Thymus (tissue), 14 donors: Measurements from ENCODE around the gene PRB3. TPM values are rescaled to one million over a fixed set of nuclear protein-coding genes. Genes with fewer than 3 reads are reported as not detected.

Experiments used
- DNase-seq, 9 donors: peaks; one replicate each; pipeline ENCODE4 v3.0.0-alpha.2; 2013; ENCODE audit warnings: low spot score in 9 of 9, low read depth in 6 of 9, missing footprints in 1 of 9
- H3K27ac ChIP-seq, 2 donors: one replicate each; pipeline ENCODE4 v1.5.1; 2013; ENCODE audit warnings: control low read depth in 1 of 2, low read depth in 1 of 2, low read length in 1 of 2, mild to moderate bottlenecking in 1 of 2, moderate library complexity in 1 of 2
- H3K27me3 ChIP-seq, 2 donors: one replicate each; pipeline ENCODE4 v1.5.1; 2013; ENCODE audit warnings: low read length in 1 of 2; ENCODE audit not compliant: control insufficient read depth in 2 of 2, insufficient read depth in 1 of 2
- H3K36me3 ChIP-seq, 2 donors: one replicate each; pipeline ENCODE4 v1.5.1; 2013; ENCODE audit warnings: low read length in 1 of 2, mild to moderate bottlenecking in 1 of 2, moderate library complexity in 1 of 2; ENCODE audit not compliant: control insufficient read depth in 2 of 2, insufficient read depth in 2 of 2
- H3K4me1 ChIP-seq, 2 donors: one replicate each; pipeline ENCODE4 v1.5.1; 2013; ENCODE audit warnings: low read length in 2 of 2; ENCODE audit not compliant: control insufficient read depth in 2 of 2, insufficient read depth in 2 of 2
- H3K4me3 ChIP-seq, 2 donors: one replicate each; pipeline ENCODE4 v1.5.1; 2013; ENCODE audit warnings: low read length in 2 of 2, control low read depth in 1 of 2, mild to moderate bottlenecking in 1 of 2
- H3K9me3 ChIP-seq, 2 donors: one replicate each; pipeline ENCODE4 v1.5.1; 2013; ENCODE audit warnings: low read length in 1 of 2, mild to moderate bottlenecking in 1 of 2; ENCODE audit not compliant: control insufficient read depth in 2 of 2, insufficient read depth in 1 of 2
- WGBS: extraction: QIAGEN DNeasy Blood & Tissue Kit; methylation state at CpG from one replicate; pipeline ENCODE4 v1.1.7; 2013; 5-methylcytosine and 5-hydroxymethylcytosine counted together
- long read RNA-seq, 10 donors: transcript quantifications; one replicate each; lab custom pipeline, GENCODE V29; 2026
- polyA plus RNA-seq: library from polyadenylated mRNA; stranded (reverse); fragments of 200-250 nt; gene quantifications from one replicate; pipeline ENCODE4 v1.2.3, GENCODE V29; 2013
- total RNA-seq: library from RNA; stranded (reverse); fragments of 120-200 nt; gene quantifications from one replicate; pipeline ENCODE4 v1.2.4, GENCODE V29; 2013
- donor health status: healthy.

The PRB3 gene
- total RNA-seq (0.66 TPM), polyA plus RNA-seq (2.4 TPM)
- long read RNA-seq, donor 1: 0 reads
- long read RNA-seq, donor 2: 0 reads
- long read RNA-seq, donor 3: 0 reads
- long read RNA-seq, donor 4: 0 reads
- long read RNA-seq, donor 5: 0 reads
- long read RNA-seq, donor 6: 0 reads
- long read RNA-seq, donor 7: 0 reads
- long read RNA-seq, donor 8: 0 reads
- long read RNA-seq, donor 9: 0 reads
- long read RNA-seq, donor 10: 0 reads

DNA sequence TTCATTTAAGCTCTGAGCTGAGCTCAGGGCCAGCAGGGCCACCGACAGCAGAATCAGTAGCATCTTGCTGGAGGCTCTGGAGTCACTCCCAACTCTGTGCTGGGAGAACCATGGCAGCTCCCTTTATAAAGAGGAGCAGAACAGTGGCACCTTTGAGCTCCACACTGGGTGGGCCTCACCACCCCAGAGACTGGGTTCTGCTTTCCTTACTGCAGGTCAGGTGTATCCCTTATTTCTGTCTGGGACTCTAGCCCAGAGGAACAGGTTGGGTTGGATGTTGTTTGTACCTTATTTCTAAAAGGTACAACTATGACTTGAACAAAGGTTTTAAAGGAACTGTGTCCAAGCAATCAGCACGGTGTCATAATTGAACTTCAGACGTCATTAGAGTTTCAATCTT lies at the start of gene PRB3:
Gene PRB3, minus strand, starts transcription at position 101 of the 400 bp plus-strand sequence. Its CDS starts 38 bp downstream, at position 63.
- H3K36me3 ChIP-seq: no peaks in the 10 kb centered on the region
- H3K4me3 ChIP-seq: no peak within 1 kb of the TSS
- 91% methylated on average over 3 of the region's 3 CpGs for WGBS
- H3K27ac ChIP-seq: no peak within 1 kb of the TSS
- no peak for DNase-seq
- H3K4me1 ChIP-seq: no peaks in the 10 kb centered on the region
- H3K9me3 ChIP-seq: no peaks in the 10 kb centered on the region
- no peaks in the 10 kb centered on the region for H3K27me3 ChIP-seq

- no peaks in the 10 kb centered on the region for H3K27me3 ChIP-seq
- no peak within 1 kb of the TSS for H3K27ac ChIP-seq
- no peaks in the 10 kb centered on the region for H3K36me3 ChIP-seq
- H3K4me1 ChIP-seq: no peaks in the 10 kb centered on the region
- WGBS: 95% methylated on average over 3 of the region's 3 CpGs
- H3K4me3 ChIP-seq: no peak within 1 kb of the TSS
- no peaks in the 10 kb centered on the region for H3K9me3 ChIP-seq
- DNase-seq: no peak
These were observed 40.8 kb upstream of the PRB3 start, which contains the start of gene PRB4 for GRCh38 chr12:11310336-11310735. TSS of gene PRB4 (minus strand) at chr12:11310436. CDS start at chr12:11310398, 38 bp downstream.

- no peak for DNase-seq
- Histone ChIP-seq H3K36me3 (no peaks in the 10 kb centered on the region), H3K27ac (no peak overlapping the region), H3K4me3 (no peak overlapping the region), H3K9me3 (no peaks in the 10 kb centered on the region), H3K27me3 (no peaks in the 10 kb centered on the region), H3K4me1 (no peaks in the 10 kb centered on the region)
- WGBS: 96% methylated on average over 2 of the region's 2 CpGs
These were observed 37.6 kb upstream of the PRB3 start for GRCh38 chr12:11307143-11307542.

DNA sequence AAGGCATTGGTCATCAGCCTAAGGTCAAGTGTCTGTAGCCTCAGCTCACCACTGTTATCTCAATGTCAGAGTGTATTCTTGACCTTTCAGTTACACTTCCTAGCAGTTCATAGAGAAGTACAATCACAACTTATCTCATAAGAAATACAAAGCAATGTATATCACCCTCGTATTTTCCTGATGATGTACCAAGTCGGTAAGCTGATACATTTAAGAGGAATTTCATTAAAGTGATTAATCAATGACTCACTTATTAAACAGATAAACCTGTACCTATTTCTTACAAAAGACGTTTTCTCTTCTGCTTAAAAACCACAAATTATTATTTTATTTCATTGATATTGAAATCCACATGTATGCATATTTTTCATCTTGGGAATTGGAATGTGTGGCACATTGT lies 3.9 kb upstream of the PRB3 start:
- Histone ChIP-seq H3K4me1 (no peaks in the 10 kb centered on the region), H3K27ac (no peak overlapping the region), H3K36me3 (no peaks in the 10 kb centered on the region), H3K4me3 (no peak overlapping the region), H3K27me3 (no peaks in the 10 kb centered on the region), H3K9me3 (no peaks in the 10 kb centered on the region)
- DNase-seq: no peak
- 77% methylated on average over 3 of the region's 3 CpGs for WGBS

- 100% methylated on average over 1 of the region's 1 CpG for WGBS
- Histone ChIP-seq H3K9me3 (no peaks in the 10 kb centered on the region), H3K27ac (no peak overlapping the region)
These were observed 5.0 kb downstream of the PRB3 start for GRCh38 chr12:11264501-11264900.

GRCh38 chr12:11246489-11246888 lies 23.0 kb downstream of the PRB3 start:
- Histone ChIP-seq H3K27ac (no peak overlapping the region), H3K4me3 (no peak overlapping the region), H3K4me1 (no peaks in the 10 kb centered on the region), H3K27me3 (no peaks in the 10 kb centered on the region), H3K9me3 (no peaks in the 10 kb centered on the region), H3K36me3 (no peaks in the 10 kb centered on the region)
- DNase-seq: no peak
- WGBS: 72% methylated on average over 1 of the region's 1 CpG

More at GRCh38 chr12:11264501-11264900, 5.0 kb downstream of the PRB3 start:
- Histone ChIP-seq H3K4me3 (no peak overlapping the region), H3K4me1 (no peaks in the 10 kb centered on the region), H3K36me3 (no peaks in the 10 kb centered on the region), H3K27me3 (no peaks in the 10 kb centered on the region)
- no peak for DNase-seq

GRCh38 chr12:11242656-11243055 lies 26.9 kb downstream of the PRB3 start:
- no peaks in the 10 kb centered on the region for H3K4me1 ChIP-seq
- no peaks in the 10 kb centered on the region for H3K27me3 ChIP-seq
- 97% methylated on average over 3 of the region's 3 CpGs for WGBS
- no peaks in the 10 kb centered on the region for H3K36me3 ChIP-seq
- H3K4me3 ChIP-seq: no peak overlapping the region
- no peak for DNase-seq
- no peak overlapping the region for H3K27ac ChIP-seq
- no peaks in the 10 kb centered on the region for H3K9me3 ChIP-seq

DNA sequence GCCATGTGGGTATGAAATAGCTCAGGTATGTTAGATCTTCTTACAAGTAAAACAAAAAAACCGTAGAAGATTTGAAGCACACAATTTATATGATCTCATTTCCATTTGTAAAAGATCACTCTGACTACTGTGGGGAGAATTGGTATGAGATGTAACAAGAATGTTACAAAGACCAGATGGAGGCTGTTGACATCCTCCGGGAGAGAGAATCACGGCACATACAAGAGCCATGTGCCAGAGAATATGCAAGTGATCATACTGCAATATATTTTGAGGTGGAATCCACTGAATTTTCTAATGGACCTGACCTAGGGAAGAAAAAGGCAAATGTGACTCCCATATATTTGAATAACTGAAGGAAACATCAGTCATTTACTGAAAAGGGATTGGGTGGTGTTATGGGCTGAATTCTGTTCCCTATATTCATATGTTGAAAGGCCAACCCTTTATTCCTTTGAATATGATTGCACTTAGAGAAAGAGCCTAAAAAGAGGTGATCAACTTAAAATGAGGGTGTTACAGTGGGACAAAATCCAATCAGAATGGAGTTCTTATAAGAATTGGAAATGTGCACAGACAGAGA lies 29.1 kb downstream of the PRB3 start:
- DNase-seq: no peak
- Histone ChIP-seq H3K27me3 (no peaks in the 10 kb centered on the region), H3K9me3 (no peaks in the 10 kb centered on the region), H3K27ac (no peak overlapping the region), H3K36me3 (no peaks in the 10 kb centered on the region), H3K4me3 (no peak overlapping the region), H3K4me1 (no peaks in the 10 kb centered on the region)
- 85% methylated on average over 3 of the region's 3 CpGs for WGBS

DNA sequence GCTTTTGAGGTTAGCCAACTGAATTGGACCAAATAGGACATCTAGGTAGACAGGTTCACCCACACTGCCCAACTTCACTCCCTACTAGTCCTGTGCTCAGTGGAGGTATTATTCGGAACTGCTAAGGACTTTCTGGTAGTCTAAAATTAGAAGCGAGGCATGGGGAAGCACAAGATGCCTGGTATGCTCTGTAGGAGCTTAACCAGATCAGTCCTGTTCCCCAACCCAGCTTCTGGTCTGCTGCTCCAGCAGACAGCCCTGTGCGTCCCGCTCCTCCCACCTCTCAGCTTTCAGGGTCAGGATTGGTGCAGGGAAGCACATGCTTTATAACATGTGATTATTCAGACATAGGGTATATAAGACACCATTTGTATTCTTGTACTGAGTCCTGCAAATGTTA lies 31.2 kb downstream of the PRB3 start:
- DNase-seq: no peak
- Histone ChIP-seq H3K27ac (no peak overlapping the region), H3K4me1 (no peaks in the 10 kb centered on the region), H3K9me3 (no peaks in the 10 kb centered on the region), H3K27me3 (no peaks in the 10 kb centered on the region), H3K36me3 (no peaks in the 10 kb centered on the region), H3K4me3 (no peak overlapping the region)
- WGBS: 87% methylated on average over 4 of the region's 4 CpGs
